Activated CD4-positive, alpha-beta T cell treated with anti-CD3 and anti-CD28 coated beads, Interleukin-2, amount 50 U/mL, for 1 hour (primary cell): ENCODE results near the gene ABHD12B.
"Not testable (repeated sequence)": the region's sequence is repeated elsewhere in the genome, so short reads cannot be mapped to it uniquely, and the experiment has no call there.

Experiments
- DNase-seq: peaks from one replicate; pipeline ENCODE4 v3.0.0-alpha.2; 2020

ABHD12B gene

DNA sequence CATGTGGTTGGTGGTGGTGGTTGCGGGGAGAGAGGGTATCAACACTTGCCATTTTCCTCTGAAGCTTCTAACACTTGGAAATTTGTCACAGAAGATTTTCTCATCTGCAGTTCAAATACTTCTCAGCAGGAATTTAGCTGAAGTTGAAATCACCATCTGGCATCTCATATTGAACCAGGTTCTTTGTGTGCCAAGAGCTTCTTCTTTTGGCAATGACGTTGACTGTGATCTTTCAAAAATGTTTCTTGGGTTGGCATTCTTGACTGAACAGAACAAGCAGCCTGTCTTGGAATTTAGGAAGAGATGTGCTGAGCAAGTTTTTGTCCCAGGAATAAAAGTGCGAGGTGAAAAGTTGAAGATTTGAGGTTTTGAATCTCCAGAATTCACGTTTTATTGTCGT is 32.2 kb upstream of the ABHD12B start:
- DNase-seq = no peak

DNA sequence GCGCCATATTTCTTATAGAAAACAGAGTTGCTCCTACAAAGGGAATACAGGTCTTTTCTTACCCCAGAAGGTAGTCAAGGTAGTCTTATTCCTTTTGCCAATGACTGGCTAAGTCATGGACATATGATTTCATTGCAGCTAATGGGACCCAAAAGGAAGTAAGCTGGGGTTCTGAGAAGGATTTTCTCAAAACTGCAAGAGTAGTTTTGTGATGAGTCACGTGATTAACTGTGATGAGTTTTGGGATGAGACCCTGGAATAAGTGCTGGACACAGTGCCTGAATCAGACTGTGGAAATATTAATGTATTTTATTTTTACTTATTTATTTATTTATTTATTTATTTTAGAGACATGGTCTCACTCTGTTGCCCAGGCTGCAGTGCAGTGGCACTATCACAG is 27.5 kb upstream of the ABHD12B start:
- no peak for DNase-seq

DNA sequence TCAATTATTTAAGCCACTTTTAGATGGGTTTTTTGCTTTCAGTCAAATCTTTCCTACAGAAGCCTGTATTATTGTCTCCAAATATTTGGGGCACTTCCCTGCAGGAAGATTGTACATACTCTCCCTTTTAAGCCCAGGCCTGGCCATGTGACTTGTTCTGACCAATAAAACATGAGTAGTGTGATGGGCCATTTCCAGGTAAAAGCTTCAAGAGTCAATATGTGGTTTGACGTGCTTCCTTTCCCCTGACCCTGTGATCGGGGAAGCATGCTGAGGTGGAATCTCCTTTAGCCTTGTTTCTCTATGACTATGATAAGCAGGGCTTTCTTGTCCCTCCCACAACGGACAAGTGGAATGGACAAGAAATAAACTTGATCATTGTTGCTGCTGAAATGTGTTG is 26.7 kb upstream of the ABHD12B start:
- DNase-seq = no peak

DNA sequence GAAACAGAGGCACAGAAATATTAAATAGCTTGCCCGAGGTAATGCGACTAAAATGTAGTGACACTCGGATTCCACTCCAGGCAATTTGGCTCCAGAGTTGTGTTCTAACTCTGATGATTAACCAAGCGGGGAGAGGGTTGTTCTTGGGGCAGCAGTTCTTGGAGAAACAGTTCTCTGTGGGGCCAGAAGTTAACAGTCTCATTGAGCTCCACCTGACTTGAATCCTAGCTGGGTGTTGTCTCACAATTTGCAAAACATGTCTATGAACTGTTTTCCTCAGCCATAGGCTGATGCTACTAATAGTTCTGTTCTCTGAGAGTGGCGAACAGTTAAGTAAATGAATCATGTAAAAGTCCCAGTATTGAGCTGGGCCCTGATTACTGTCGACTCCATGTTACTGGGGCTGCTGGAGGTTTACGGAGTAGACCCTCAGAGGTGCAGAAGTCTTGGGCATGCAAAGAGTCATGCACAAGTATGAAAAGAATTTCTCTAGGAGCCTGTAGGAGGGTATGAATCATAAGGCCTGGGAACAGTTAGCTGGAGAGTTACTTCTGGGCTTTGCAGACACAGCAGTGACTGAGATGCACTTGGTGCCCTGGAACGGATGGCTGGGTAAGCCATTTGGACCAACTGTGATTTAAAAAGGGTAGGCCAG is 25.5 kb upstream of the ABHD12B start:
- DNase-seq = no peak

DNA sequence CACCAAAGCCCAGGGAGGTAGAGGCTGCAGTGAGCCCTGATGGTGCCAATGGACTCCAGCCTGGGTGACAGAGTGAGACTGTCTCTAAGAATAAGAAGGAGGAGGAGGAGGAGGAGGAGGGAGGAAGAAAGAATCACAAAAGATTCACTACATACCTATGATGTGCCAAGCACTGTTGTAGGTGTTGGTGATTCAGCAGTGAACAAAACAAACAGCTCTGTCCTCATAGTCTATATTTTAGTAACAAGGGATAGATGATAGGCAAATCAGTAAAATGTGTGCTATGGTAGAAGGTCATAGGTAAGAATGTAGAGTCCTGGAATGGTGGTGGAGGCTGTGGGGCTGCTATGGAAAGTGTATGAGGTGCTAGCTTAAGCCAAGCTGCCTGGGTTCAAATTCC is 18.0 kb upstream of the ABHD12B start:
- no peak for DNase-seq

DNA sequence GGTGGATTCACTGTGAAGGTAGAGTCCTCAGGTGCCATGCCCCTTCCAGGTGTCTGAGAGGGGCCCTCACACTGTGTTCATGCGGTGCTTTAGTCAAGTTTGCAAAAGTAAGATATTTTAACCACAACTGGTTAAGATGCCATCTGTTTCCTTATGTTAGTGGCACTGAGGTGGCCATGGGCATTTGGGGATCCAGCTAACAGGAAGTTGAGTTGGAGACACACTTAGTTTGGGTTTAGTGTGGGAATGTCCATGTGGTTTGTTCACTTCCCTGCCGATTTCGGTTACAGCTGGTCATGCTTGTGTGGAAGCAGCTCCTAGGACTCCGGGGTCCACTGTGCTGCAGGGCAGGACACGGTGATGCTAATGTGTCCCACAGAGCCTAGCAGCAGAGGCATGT is 17.3 kb upstream of the ABHD12B start:
- DNase-seq = no peak

DNA sequence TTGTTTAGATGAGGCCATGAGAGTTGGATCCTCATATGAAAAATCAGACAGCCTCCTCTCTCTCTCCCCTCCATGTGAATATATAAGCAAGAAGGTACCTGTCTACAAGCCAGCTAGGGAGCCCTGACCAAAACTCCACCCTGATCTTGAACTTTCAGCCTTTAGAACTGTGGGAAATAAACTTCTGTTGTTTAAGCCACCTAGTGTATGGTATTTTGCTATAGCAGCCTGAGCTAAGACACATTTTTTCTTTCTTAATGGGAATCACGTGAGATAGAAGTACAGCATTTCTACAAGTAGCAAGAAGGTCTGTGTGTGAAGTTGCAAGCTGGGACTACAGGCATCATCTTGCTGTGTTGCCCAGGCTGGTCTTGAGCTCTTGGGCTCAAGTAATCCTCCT is 16.3 kb upstream of the ABHD12B start:
- no peak for DNase-seq

DNA sequence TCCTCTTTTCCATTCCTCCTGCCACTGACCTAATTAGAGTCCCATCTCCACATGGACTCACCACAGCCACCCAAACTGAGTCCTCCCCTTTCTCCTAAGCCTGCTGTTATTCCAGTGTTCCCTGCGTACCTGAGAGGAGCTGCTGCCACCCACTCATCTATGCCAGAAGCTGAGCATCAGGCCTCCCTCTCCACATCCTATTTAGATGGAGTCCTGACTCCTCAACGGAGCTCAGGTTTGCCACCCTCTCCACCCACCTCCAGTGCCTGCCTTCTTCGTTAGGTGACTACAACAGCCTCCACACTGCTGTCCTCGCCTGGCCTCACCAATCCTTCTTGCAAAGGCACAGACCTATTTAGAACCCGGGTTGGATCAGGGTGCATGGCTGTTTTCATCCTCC is 15.2 kb upstream of the ABHD12B start:
- DNase-seq = no peak

DNA sequence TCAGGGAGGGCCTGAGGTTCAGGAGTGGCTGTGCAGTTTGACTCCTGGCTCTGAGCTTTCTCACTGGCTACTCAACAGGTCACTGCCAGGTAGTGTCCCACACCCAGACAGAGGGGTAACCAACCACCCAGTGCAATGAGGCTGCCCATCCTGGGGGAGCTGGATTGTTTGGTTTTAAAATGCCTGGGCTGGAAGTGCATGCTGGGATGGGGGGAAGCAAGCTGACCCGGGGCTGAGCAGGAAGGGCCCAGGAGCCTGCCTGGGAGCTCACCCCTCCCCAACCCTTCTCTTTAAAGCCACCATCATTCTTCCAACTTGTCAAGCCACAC is 12.6 kb upstream of the ABHD12B start:
- no peak for DNase-seq

DNA sequence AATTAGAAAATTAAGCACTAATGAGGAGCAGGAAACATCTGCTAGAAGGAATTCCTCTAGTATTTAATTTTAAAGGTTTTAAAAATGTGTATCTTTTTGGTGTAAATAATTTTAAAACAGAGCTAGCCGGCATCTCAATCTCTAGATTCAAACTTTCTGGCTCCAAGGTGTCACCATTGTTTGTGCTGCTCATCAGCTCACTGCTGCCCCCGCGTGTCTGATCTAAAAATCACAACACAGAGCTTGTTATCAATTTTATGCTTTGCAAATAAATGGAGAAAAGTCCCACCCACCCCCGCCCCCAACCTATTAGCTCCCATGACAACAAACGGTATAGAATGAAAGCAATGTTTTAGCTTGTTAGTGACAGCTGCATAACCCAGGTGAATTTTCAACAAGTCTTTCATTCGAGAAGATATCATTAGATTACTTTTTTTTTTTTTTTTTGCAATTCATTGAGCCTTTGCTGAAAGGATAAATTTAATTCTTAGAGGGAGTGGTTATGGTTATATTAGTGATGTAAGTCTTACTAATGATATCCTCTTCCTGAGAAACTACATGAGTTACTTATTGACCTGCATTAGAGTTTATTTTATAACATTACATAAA is 11.3 kb upstream of the ABHD12B start:
- DNase-seq = peak; percentile 93

DNA sequence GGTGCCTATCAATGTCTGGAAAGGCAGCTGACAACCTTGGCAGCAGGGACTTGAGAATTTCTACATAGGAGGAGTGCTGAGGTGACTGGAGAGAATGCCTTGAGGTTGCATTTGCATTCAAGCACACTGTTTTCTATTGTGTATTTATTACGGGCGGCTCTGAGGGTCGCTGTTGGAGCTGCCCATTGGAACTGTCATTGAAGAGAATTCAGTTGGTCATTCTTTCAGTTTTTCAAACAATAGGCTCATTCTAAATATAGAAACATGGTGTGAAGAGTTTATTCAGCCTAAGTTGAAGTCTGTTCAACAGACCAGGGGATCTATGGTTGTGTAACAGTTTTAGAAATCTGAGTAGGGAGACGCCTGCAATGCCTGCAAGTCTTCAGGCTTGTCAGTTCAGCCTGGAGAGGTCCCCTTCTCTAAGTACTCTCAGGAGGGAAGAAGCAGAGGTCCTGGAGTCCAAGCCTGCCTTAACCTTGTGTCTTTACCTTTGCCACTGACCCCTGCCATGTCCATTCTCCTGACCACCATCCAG is 9.8 kb upstream of the ABHD12B start:
- no peak for DNase-seq

DNA sequence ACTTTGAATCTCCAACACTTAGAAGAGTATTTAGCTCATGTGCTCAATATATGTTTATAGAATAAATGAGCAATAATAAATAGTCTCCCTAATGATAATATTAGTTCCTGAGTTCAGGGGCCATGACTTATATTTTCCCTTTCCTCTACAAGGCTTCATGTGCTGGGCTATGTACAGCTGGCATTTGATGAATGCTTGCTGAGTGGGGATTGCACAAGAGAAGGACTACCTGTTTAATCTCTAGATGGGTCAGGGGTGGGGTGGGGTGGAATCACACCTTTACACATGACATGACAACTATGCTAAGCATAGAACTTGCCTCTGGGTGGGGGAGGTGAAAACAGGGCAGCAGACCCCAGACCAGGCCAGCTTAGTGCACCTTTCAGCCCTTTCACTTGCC is 7.6 kb upstream of the ABHD12B start:
- no peak for DNase-seq

DNA sequence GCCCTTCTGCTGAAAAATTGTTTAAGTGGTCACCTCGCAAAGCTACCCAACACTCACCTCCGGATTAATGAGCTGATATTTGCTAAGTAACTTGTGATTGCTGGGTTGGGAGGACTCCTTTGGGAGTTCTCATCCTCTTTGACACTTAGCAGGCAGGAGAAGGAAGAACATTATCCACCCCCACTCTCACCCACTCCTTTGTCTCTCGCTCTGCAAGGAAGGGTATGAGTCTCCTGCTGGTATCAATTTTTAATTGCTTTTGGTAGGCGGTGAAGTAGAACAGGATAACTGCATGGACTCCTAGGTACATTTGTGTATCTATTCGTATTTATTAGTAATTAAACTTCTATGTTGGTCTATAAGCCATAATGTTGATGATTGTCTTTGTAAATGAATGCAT is 6.9 kb upstream of the ABHD12B start:
- no peak for DNase-seq

DNA sequence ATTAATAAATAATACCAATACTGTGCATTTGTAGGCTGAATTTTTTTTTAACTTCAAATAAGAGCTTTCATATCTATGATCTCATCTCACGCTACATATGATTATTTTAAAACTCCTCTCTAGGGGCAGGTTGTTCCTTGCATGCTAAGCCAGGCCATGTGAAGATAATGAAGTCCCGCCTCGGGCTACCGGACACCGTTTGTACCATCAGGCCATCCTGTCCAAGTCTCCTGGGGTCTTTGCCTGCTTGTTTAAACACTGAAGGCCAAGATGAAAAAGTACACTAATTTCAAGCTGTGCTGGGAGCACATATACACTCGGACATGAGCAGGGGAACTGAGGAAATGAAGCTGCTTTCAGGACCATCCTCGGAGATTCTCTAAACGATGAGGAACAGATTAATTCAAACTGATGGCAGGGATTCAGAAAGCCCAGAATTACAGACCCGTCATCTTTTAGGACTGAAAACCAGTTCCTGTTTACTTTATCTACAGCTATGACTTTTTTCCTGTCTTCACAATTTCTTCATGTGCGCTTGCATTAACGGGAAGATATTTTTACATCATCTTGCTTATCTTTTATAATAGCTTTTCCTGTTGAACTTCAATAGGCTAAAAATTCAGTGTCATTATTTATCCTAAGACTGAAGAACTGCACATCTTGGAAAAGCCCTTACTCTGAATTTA is 6.3 kb upstream of the ABHD12B start:
- no peak for DNase-seq

DNA sequence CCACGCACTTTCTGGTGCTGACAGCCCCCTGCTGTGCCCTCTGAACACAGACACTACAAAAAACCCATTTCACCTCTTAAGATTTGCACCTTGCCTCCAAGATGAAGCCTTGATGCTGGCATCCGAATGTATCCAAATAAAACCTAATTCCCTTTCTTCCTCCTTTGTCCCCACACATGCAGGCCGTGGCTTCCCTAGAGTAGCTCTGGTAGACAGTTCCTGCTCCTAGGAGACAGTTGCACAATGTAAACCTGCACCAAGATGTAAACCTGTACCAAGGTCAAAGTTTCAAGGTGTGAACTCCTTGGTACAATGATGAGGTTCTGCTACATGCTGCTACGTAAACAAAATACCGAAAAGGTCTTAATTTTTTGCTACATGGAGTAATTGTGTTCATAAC is 625 bp upstream of the ABHD12B start:
- no peak for DNase-seq

DNA sequence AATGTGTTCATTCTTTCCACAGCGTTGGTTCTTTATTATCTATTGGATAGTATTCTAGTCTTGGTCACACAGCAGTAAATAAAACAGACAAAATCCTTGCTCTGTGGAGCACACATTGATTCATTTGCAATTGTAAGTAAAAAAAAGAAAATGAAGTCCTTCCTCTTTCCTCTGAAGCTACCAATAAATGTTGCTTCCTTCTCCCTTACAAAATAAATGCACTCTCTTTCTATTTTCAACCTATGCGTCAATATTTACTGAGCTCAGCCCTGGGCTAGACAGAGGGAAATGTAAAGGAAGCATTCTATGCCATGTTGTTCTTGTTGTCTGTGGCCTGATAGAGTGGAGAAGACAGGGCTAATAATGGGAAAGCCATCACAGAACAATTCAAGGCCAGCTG is 2.9 kb downstream of the ABHD12B start:
- DNase-seq = no peak

DNA sequence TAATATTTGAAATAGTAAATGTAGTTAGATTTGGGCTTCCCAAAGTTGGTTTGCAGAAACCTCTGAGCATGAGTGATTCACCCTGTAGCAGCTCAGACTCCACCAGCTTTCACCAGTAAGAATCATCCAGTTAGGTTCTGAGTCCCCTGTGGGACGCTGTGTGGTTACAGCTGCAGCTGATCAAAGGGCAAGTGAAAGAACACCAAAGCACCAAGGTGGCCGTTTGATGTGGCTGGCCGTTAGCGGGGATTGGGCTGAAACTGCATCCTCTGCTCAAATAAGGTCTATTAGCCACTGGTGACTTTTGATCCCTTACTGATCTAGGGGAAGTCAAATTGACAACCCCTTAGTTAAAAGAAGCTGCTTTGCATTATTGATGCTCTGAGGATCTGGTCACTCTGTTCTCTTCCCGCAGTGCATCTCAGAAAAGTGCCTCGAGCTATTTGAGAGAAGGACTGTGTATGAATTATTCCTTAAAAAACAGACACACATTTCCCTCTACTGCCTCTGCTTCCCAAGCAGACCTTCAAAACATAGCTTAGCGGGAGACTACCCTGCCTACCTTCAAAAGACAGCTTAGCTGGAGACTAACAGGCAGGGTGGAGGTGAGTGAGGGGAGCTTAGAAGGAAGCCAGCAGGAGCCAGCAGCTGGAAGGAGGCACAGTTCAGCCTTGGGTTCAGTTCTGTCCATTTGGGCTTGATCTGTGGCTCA is 3.7 kb downstream of the ABHD12B start:
- DNase-seq = peak; percentile 45

DNA sequence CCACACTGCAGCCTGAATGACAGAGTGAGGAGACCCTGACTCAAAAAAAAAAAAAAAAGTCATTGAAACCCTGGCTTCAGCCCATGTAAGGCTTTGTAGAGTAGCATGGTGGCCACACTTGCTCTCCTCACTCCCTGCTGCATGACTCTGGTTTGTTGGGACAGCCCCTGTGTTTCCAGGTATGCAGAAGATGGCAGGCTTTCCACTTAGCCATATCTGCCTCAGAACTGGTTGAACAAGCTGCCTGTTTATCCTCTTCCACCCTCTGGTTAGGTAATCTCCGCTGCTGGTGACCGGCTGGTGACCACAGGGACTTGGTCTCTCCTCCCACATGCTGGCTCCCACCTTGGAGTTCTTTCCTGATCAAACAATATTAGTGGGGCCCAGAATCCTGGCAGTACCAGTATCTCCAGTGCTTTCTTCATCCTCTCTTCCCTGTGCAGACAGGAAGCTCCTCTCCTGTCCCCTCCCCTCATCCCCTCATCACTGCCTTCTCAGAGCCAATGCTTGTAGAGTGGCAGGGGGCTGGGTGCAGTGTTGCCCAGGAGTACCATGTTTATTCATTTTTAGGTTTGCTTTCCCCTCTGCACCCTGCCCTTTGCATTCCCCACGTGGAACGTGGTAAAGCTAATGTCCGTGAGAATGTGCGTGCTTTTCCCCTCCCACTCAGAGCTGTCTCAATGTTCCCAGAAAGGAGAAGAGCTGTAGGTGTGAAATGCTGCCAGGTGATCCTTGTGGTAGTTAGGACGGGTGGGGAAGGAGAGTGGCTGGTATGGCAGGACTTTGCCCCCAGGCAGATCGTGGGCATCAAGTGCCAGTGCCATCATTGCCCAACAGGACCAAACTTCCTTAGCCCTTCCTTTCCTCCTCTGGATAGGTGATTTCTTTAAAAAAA is 11.3 kb downstream of the ABHD12B start:
- DNase-seq = no peak

DNA sequence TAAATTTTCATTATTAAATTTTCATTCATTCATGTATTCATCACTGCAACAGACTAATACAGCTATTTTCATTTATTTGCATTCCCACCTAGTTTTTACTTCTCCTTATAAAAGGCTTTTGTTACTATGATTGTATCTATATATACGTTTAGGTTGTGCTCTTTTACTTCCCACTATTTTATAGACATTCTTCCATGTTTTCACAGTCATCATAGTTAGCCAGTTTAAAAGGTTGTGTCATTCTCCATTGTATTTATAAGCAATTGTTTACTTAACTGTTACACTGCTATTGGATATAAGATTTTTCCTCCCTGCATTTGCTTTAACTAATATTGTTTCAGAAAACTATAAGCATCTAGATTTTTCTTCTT is 12.0 kb downstream of the ABHD12B start:
- DNase-seq = no peak

DNA sequence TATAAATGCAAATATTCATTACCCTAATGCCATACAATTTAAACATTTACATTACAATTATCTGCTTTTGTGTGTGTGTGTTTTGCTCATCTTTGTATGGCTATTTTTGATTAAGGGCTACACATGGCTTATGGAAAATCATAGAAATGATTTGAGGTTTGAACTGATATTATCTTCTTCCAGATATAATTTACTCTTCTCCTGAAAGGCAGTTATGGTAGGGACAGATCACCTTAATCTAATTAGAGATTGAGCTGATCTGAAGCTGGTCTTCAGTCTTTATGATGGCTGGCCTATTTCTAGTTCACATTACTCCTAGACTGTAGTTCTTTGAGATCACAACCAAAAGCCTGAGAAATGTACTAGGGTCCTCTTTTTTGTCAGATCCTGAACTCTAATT is 15.6 kb downstream of the ABHD12B start:
- no peak for DNase-seq

DNA sequence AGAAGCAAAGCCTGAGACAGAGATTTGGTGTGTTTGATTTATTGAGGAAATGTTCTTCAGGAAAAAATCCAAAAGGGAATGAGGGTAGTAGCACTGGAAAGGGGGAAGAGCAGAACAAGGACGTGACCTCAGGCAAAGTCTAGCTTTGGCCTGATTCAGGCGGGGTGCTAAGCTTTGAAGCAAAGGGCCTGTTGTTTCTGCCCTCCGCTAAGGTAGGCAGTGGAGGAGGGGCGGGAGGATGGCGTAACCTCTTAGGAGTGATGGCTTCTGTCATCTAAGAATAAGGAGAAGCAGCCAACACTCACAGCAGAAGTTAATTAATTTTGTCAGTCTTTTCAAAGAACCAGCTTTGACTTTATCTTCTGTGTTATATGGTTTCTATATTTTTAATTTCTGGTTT is 20.4 kb downstream of the ABHD12B start:
- no peak for DNase-seq

DNA sequence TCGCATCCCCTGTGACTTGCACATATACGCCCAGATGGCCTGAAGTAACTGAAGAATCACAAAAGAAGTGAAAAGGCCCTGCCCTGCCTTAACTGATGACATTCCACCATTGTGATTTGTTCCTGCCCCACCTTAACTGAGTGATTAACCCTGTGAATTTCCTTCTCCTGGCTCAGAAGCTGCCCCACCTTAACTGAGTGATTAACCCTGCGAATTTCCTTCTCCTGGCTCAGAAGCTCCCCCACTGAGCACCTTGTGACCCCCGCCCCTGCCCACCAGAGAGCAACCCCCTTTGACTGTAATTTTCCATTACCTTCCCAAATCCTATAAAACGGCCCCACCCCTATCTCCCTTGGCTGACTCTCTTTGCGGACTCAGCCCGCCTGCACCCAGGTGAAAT is 24.6 kb downstream of the ABHD12B start:
- not testable (repeated sequence) for DNase-seq

DNA sequence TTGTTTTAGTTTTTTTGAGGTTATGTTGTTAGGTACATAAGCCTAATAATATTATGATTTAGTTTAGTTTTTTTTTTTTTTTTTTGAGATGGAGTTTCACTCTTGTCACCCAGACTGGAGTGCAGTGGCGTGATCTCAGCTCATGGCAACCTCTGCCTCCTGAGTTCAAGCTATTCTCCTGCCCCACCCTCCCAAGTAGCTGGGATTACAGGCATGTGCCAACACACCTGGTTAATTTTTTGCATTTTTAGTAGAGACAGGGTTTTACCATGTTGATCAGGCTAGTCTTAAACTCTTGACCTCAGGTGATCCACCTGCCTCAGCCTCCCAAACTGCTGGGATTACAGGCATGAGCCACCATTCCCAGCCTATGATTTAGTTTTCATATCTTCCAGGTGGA is 25.2 kb downstream of the ABHD12B start:
- DNase-seq = not testable (repeated sequence)
